Measurements from ENCODE around the gene RNH1.

DNA sequence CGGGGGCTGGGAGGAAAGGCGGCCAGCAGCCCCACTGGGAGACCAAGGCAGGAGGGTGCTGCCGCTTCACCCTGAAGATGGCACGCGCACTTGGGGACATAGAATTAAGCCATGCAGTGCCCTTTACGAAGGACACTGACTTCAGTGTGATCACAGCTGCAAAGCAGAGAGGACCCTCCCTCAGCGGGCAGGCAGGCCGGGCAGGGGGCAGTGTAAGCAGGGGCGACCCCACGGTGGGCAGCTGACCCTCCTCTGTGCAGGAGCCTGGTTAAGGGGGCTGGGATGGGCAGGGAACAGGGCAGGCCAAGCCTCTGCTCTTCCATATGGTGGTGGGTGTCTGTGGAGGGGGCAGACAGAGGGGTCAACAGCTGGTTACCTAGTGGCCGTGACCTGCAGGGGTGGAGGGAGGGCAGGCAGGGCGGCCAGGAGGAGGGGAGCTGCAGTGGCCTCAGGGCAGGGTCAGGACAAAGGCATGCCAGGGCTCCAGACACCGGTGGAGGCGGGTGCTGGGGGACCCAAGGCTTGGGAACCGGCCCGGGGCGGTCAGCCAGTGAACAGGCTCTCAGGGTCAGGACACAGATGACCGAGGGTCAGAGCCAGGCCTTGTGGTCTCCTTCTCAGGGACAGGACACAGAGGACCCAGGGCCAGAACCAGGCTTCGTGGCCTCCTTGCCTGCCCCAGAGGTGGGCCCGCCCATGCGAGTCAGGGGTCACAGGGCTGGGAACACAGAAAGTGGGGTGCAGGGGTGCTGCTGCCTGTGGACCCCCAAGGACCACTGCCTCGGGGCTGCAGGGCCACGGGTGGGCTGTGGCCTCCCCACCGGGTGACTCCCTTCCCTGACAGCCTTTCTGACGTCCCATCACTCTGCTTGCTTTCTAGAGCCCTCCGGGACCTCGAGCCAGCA, 46.3 kb upstream of the RNH1 start:
- TF ChIP-seq, protein P1, sequence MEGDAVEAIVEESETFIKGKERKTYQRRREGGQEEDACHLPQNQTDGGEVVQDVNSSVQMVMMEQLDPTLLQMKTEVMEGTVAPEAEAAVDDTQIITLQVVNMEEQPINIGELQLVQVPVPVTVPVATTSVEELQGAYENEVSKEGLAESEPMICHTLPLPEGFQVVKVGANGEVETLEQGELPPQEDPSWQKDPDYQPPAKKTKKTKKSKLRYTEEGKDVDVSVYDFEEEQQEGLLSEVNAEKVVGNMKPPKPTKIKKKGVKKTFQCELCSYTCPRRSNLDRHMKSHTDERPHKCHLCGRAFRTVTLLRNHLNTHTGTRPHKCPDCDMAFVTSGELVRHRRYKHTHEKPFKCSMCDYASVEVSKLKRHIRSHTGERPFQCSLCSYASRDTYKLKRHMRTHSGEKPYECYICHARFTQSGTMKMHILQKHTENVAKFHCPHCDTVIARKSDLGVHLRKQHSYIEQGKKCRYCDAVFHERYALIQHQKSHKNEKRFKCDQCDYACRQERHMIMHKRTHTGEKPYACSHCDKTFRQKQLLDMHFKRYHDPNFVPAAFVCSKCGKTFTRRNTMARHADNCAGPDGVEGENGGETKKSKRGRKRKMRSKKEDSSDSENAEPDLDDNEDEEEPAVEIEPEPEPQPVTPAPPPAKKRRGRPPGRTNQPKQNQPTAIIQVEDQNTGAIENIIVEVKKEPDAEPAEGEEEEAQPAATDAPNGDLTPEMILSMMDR (conservative IDR thresholded peaks at IDR 0.05 in 1 of 2, IDR thresholded peaks at IDR 0.05 in 1 of 2; ENCODE audit: extremely low read depth in 1 of 2, insufficient read depth in 1 of 2, low read depth in 1 of 2, low read length in 2 of 2): no peak
- no peak for TF ChIP-seq EZH2 (IDR thresholded peaks at IDR 0.05; ENCODE audit: borderline replicate concordance, low read length)
